GM06990 (cell line): ENCODE results near the gene PFN1.

Experiments used
- DNase-seq: peaks from one replicate; pipeline ENCODE4 v3.0.0-alpha.2; 2011; ENCODE audit not compliant: insufficient read length; ENCODE audit errors: extremely low read depth
- H3K27me3 ChIP-seq: replicated peaks from 2 replicates; pipeline ENCODE4 v1.6.0; 2011; ENCODE audit warnings: low read length; ENCODE audit not compliant: control insufficient read depth, insufficient read depth
- H3K36me3 ChIP-seq: 2 replicates; pipeline ENCODE4 v1.5.1; 2011; ENCODE audit warnings: low read length; ENCODE audit not compliant: control insufficient read depth, insufficient read depth
- H3K4me3 ChIP-seq: replicated peaks from 2 replicates; pipeline ENCODE4 v1.5.1; 2011; ENCODE audit warnings: low read depth, mild to moderate bottlenecking, control low read depth, low read length
- CTCF ChIP-seq: IDR thresholded peaks from 2 replicates; pipeline ENCODE4 v1.5.1; 2011; ENCODE audit warnings: low read length, control low read depth, mild to moderate bottlenecking, inconsistent platforms; ENCODE audit not compliant: insufficient read depth, poor library complexity, severe bottlenecking

The PFN1 gene

GRCh38 chr17:4945944-4946280 lies 2.4 kb downstream of the PFN1 start:
- no peak for DNase-seq
- no peaks in the 10 kb centered on the region for H3K27me3 ChIP-seq
- peak overlapping the region; percentile 100 for H3K4me3 ChIP-seq
- no peak for TF ChIP-seq CTCF
- peaks cover 24% of the 10 kb centered on the region for H3K36me3 ChIP-seq

GRCh38 chr17:4945176-4945943 lies 3.0 kb downstream of the PFN1 start:
- no peak for TF ChIP-seq CTCF
- peak overlapping the region; percentile 100 for H3K4me3 ChIP-seq

GRCh38 chr17:4944554-4945175 lies 3.7 kb downstream of the PFN1 start:
- Histone ChIP-seq H3K4me3 (peak overlapping the region; percentile 100), H3K36me3 (peaks cover 24% of the 10 kb centered on the region), H3K27me3 (no peaks in the 10 kb centered on the region)
- peak; percentile 57 for DNase-seq
- no peak for TF ChIP-seq CTCF

More at GRCh38 chr17:4945176-4945943, 3.0 kb downstream of the PFN1 start:
- Histone ChIP-seq H3K27me3 (no peaks in the 10 kb centered on the region), H3K36me3 (peaks cover 24% of the 10 kb centered on the region)
- DNase-seq, result peak; percentile 68

- Histone ChIP-seq H3K27me3 (no peaks in the 10 kb centered on the region), H3K4me3 (peak overlapping the region; percentile 100), H3K36me3 (peaks cover 24% of the 10 kb centered on the region)
- DNase-seq, result no peak
- no peak for TF ChIP-seq CTCF
These were observed 4.2 kb downstream of the PFN1 start for GRCh38 chr17:4944163-4944553.

GRCh38 chr17:4942760-4943508 lies 5.4 kb downstream of the PFN1 start:
- Histone ChIP-seq H3K27me3 (no peaks in the 10 kb centered on the region), H3K36me3 (peaks cover 28% of the 10 kb centered on the region), H3K4me3 (no peak overlapping the region)
- no peak for TF ChIP-seq CTCF
- DNase-seq, result no peak
